Measurements from ENCODE around the gene ZBTB24. TPM values are rescaled to one million over a fixed set of nuclear protein-coding genes. Genes with fewer than 3 reads are reported as not detected.

The ZBTB24 gene
- total RNA-seq, 1 donor from 2014 or later, result 6.4 TPM

GRCh38 chr6:109510358-109510757, 27.3 kb upstream of the ZBTB24 start:
- Mint-ChIP-seq H3K4me3 (ENCODE audit: unreplicated experiment) (no peak overlapping the region), H3K36me3 (ENCODE audit: unreplicated experiment) (no peaks in the 10 kb centered on the region), H3K9me3 (ENCODE audit: unreplicated experiment) (peaks cover 2% of the 10 kb centered on the region), H3K4me1 (ENCODE audit: low read depth, unreplicated experiment) (no peaks in the 10 kb centered on the region), H3K27ac (ENCODE audit: unreplicated experiment) (no peak overlapping the region), H3K27me3 (ENCODE audit: unreplicated experiment) (no peaks in the 10 kb centered on the region)
- no peak for DNase-seq
- no peak for TF ChIP-seq CTCF (IDR thresholded peaks at IDR 0.05; ENCODE audit: partially characterized antibody, unreplicated experiment)

- Mint-ChIP-seq H3K27ac (ENCODE audit: unreplicated experiment) (no peak overlapping the region), H3K4me3 (ENCODE audit: unreplicated experiment) (no peak overlapping the region)
Observed at GRCh38 chr6:109508166-109508860, 25.3 kb upstream of the ZBTB24 start.

GRCh38 chr6:109507490-109508072, 24.6 kb upstream of the ZBTB24 start:
- Mint-ChIP-seq H3K4me3 (ENCODE audit: unreplicated experiment) (no peak overlapping the region), H3K27ac (ENCODE audit: unreplicated experiment) (no peak overlapping the region), H3K36me3 (ENCODE audit: unreplicated experiment) (no peaks in the 10 kb centered on the region), H3K9me3 (ENCODE audit: unreplicated experiment) (peaks cover 2% of the 10 kb centered on the region), H3K27me3 (ENCODE audit: unreplicated experiment) (no peaks in the 10 kb centered on the region), H3K4me1 (ENCODE audit: low read depth, unreplicated experiment) (no peaks in the 10 kb centered on the region)
- no peak for TF ChIP-seq CTCF (IDR thresholded peaks at IDR 0.05; ENCODE audit: partially characterized antibody, unreplicated experiment)
- no peak for DNase-seq

More at GRCh38 chr6:109508166-109508860, 25.3 kb upstream of the ZBTB24 start:
- no peaks in the 10 kb centered on the region for H3K36me3 Mint-ChIP-seq (ENCODE audit: unreplicated experiment)
- H3K4me1 Mint-ChIP-seq (ENCODE audit: low read depth, unreplicated experiment), result no peaks in the 10 kb centered on the region
- H3K9me3 Mint-ChIP-seq (ENCODE audit: unreplicated experiment), result peaks cover 2% of the 10 kb centered on the region
- DNase-seq, result no peak
- no peaks in the 10 kb centered on the region for H3K27me3 Mint-ChIP-seq (ENCODE audit: unreplicated experiment)
- no peak for TF ChIP-seq CTCF (IDR thresholded peaks at IDR 0.05; ENCODE audit: partially characterized antibody, unreplicated experiment)

GRCh38 chr6:109506841-109507240, 23.8 kb upstream of the ZBTB24 start:
- Mint-ChIP-seq H3K27me3 (ENCODE audit: unreplicated experiment) (no peaks in the 10 kb centered on the region), H3K27ac (ENCODE audit: unreplicated experiment) (no peak overlapping the region), H3K4me3 (ENCODE audit: unreplicated experiment) (no peak overlapping the region), H3K9me3 (ENCODE audit: unreplicated experiment) (peaks cover 2% of the 10 kb centered on the region), H3K4me1 (ENCODE audit: low read depth, unreplicated experiment) (no peaks in the 10 kb centered on the region), H3K36me3 (ENCODE audit: unreplicated experiment) (no peaks in the 10 kb centered on the region)
- no peak for DNase-seq
- no peak for TF ChIP-seq CTCF (IDR thresholded peaks at IDR 0.05; ENCODE audit: partially characterized antibody, unreplicated experiment)

GRCh38 chr6:109506314-109506713, 23.3 kb upstream of the ZBTB24 start:
- no peak overlapping the region for H3K4me3 Mint-ChIP-seq (ENCODE audit: unreplicated experiment)

More at GRCh38 chr6:109506314-109506713, 23.3 kb upstream of the ZBTB24 start:
- no peaks in the 10 kb centered on the region for H3K27me3 Mint-ChIP-seq (ENCODE audit: unreplicated experiment)
- H3K27ac Mint-ChIP-seq (ENCODE audit: unreplicated experiment), result no peak overlapping the region
- H3K4me1 Mint-ChIP-seq (ENCODE audit: low read depth, unreplicated experiment), result no peaks in the 10 kb centered on the region
- H3K36me3 Mint-ChIP-seq (ENCODE audit: unreplicated experiment), result no peaks in the 10 kb centered on the region
- TF ChIP-seq CTCF (IDR thresholded peaks at IDR 0.05; ENCODE audit: partially characterized antibody, unreplicated experiment), result no peak
- H3K9me3 Mint-ChIP-seq (ENCODE audit: unreplicated experiment), result peaks cover 2% of the 10 kb centered on the region
- DNase-seq, result no peak
